IPS DF 4.7 (cell line): ENCODE results near the gene GDI2.
"Not testable (repeated sequence)": the region's sequence is repeated elsewhere in the genome, so short reads cannot be mapped to it uniquely, and the experiment has no call there.

Source experiments
- DNase-seq: peaks from one replicate; pipeline ENCODE4 v3.0.0-alpha.2; 2013; ENCODE audit warnings: low spot score; ENCODE audit errors: extremely low read depth

The GDI2 gene

DNA sequence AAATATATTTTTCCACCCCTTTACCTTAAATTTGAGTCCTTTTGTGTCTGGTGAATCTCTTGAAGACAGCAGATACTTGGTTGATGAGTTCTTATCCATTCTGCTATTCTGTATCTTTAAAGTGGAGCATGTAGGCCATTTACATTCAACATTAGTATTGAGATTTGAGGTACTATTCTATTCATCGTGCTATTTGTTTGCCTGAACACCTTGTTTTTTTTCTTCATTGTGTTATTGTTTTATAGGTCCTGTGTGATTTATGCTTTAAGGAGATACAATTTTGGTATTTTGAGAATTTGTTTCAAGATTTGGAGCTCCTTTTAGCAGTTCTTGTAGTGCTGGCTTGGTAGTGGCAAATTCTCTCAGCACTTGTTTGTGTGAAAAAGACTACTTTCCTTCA, 29.9 kb downstream of the GDI2 start:
- DNase-seq, result no peak

DNA sequence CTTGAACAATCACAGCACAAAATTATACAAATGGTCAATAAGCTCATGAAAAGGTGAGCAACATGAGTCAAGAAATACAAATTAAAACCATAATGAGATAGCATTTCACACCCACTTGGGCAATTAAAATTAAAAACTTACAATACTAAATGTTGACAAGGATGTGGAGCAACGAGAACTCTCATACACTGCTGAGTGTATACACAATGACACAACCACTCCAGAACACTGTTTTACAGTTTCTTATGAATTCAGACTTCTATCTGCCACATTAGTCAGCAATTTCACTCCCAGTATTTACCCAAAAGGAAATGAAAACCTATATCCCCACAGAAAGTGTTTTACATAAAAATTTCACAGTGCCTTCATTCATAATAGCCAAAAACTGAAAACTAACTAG, 31.1 kb downstream of the GDI2 start:
- DNase-seq, result no peak

DNA sequence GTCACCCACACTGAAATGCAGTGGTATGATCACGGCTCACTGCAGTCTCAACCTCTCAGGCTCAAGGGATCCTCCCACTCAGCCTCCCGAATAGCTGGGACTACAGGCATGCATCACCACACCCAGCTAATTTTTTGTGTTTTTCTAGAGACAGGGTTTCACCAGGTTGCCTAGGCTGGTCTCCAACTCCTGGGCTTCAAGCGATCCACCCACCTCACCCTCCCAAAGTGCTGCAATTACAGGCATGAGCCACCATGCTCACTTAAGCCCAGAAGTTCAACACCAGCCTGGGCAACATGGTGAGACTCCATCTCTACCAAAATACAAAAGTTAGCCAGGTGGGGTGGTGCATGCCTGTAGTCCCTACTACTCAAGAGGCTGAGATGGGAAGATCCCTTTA, 33.5 kb downstream of the GDI2 start:
- DNase-seq, result no peak

DNA sequence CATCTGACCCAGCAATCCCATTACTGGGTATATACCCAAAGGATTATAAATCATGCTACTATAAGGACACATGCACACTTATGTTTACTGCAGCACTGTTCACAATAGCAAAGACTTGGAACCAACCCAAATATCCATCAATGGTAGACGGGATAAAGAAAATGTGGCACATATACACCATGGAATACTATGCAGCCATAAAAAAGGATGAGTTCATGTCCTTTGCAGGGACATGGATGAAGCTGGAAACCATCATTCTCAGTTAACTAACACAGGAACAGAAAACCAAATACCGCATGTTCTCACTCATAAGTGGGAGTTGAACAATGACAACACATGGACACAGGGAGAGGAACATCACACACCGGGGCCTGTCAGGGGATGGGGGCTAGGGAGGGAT, 35.5 kb downstream of the GDI2 start:
- DNase-seq, result not testable (repeated sequence)

DNA sequence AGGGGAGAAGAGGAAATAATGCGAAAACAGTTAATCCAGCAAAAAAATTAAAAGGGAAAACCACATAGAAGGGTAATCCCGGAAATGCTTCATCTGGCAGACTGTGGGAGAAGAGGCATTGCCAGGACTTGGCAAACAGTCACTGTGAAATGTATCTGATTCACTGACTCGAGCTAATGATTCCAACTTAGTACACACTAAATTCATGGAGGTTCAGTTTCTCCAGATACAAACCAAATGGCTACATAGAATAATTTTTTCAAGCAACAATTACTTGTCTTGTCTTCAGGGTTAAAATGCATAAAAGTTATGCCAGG, 36.4 kb downstream of the GDI2 start:
- no peak for DNase-seq

DNA sequence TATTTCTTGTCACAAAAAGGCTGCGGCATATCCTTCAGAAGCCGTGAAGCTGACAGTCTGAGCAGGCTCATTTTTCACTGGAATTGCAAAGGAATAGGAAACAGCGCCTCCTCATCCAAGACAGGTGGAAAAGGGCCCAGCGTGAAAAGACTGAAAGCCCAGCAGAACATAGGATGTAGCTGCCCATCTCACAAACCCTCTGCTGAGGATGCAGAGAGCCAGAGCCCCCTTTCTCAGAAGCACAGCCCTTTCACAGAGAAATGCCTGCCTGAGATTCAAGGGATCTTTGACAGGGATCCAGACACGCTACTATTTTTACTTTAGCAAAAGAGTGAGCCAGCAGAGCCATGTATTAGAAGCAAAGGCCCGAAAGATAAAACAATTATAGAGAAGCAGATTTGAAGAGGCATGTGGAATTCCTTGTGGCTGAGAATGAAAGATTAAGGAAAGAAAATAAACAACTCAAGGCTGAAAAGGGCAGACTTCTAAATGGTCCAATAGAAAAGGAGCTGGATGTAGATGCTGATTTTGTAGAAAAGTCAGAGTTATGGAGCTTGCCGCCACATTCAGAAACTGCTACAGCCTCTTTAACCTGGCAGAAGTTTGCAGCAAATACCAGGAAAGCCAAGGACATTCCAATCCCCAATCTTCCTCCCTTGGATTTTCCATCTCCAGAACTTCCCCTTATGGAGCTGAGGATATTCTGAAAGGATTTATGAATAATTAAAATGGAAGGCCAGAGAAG, 36.9 kb downstream of the GDI2 start:
- no peak for DNase-seq

DNA sequence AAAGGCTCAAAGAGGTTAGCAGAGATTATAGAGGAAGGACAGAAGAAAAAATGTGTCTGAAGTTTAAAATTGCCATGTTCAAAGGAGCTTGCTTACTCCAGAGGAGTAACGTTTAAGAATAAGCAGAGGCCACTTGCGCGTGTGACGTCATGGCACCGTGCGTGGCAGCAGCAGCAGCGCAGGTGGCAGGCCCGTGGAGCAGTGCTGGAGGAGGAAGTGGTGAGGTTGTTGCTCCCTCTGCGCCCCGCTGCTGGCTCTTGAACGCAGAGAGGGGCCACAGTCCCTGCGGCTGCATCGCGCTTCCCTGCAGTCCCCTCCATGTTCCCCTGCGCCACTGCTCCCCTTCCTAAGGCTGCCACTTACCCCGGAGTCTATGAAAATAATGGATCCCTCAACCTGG, 37.5 kb downstream of the GDI2 start:
- no peak for DNase-seq

DNA sequence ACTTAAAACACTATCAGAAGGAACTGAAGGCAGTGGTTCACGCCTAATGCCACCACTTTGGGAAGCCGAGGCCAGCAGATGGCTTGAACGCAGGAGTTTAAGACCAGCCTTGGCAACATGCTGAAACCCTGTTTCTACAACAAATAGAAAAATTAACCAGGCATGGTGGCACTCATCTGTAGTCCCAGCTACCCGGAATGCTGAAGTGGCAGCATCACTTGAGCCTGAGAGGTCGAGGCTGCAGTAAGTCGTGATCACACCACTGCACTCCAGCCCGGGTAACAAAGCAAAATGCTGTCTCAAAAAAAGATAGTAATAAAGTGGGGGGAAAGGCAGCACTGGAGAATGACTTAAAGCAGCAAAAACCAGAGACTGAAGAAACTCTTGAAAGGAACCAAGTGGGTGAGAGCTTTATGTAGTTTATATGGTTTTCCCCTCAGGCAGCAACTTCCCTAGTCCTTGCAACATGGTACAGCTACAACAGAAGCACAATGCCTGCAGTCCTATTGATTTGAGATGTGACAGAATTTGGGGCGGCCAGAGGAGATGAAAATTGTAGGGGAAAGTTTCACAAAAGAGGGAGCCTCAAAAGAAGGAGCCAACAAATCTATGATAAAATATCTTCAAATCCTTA, 38.1 kb downstream of the GDI2 start:
- DNase-seq, result no peak

DNA sequence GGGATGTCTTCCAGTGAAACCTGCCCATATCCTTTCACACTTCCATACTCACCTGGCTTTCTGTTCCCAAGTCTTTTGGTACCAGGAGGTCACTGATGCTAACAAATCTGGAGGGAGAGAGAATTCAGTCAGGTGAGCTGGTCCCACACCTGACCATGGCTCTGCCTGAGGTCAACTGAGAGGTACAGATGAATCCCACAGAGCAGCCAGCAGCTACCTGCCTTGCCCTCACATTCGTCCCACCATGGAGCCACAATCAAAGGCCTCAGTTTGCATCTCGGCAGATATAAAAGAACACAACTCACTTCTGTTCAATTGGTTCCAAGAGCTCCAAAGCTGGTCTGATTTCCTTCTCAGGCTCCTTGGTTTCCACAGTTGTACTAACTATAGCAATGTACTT, 47.0 kb downstream of the GDI2 start:
- DNase-seq, result no peak

DNA sequence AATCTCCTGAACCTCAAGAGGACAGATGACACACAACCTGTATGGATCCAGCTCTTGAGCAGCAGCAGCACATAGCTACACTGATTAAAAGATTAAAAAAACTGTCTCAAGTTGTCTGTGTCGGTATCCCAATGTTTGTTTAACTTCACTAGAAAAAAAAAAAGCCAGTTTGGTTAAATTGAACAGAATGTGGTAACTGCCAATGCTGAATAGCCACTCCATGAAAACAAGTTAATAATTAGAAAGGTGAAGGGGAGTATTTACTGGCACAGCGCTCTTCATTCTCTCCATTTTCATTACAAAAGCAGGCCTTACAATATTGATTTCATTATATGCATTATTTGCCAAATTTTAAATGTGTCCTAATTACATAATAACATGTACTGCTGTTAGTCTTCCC, 47.6 kb downstream of the GDI2 start:
- DNase-seq, result no peak

DNA sequence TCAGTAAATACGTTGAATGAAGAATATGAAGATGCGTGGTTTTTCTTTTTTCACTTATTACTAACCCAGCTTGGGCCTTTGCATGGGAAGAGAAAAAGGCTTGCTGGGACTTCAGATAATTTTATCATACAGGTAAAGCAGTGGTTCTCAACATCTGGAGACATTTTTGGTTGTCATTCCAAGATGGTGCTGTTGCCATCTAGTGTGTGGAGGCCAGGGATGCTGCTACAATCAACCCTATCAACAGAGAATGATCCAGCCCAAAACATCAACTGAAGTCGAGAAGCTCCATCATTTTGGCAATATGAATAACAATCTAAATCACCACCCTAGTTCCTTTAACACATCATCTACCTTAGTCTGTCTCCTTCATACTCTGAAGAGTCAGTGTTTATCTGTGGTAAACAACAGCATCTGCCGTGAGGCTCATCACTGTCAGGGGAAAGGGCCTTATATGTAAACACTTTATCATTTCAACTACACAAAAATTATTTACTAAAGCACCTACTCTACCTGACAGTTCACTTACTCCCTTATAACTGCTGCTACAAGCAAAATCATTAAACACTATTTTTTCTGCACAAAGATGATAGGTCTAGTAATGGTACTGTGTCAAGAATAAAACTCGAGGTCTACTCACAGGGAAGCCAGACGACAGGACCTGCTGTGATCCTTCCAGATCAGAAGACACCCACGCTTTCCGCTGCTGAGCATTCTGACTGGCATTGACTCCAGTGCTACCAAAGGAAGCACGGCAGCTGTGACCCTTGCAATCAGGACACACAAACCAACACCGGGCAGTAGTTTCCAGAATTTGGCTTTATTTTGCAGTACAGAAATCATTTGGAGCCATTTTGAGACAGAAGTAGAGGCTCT, 48.6 kb downstream of the GDI2 start:
- DNase-seq, result no peak

DNA sequence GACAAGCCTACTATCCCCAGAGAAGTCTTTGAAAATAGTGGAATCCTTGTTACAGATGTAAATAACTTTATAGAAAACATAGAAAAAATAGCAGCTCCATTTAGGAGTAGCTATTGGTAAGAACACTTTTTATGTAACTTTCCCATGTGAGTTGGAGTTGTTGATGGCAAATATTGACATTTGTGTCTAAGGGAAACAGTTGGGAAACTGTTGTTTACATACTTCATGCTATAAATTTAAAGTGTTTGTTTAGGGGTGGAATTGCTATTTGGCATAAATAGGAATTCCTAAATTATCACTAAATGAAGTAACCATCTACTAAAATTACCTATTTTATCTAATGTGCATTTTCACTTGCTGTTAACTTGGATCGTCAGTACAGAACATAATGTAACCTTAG, 50.7 kb downstream of the GDI2 start:
- no peak for DNase-seq

DNA sequence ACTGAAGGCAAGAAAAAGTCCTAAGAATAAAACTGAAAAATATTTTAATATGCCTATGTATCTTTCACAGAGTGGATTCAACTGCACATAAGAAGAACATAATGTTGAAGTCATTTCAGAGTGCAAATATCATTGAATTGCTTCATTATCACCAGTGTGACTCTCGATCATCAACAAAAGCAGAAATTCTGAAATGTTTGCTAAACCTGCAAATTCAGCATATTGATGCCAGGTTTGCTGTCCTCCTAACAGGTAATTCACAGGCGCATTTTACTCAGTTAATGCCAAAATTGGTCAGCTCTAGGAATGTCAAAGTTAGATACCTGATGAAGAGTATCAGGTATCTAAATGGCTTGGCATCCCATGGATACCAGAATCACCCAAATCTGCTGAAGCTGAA, 52.0 kb downstream of the GDI2 start:
- DNase-seq, result no peak

DNA sequence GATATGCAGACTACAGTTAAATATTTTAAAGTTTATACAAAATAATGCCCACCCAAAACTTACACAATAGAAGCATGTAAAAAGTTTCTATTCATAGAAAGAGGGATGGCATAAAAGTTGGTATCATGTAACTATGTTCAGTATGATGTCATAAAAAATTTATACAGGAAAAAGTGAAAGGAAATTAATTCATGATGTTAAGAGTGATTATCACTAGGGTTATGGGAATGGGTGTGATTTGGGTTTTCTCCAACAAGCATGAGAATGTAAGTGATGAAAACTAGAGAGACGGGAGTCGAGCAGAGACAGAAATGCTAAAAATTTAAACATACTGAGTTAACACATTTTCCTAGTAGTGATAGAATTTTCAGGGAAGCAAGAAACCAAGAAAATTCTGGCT, 52.7 kb downstream of the GDI2 start:
- no peak for DNase-seq

DNA sequence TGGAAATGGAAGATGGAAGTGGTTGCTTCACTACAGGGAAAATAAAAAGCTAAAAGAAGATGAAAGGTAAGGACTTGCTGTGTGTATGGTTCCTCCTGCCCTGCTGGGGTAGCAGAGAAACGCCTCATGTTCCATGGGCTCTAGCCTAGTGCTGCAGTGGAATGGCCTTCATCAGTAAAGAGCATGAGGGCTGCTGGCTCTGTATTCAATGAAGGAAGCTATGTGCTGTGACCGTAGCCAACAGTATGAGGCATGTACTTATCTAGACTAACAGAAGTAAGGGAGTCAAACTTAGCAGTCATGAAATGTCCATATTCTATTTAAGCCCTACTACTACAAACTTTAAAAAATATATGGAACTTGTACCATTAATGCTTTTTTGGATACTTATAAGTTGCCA, 54.3 kb downstream of the GDI2 start:
- no peak for DNase-seq

DNA sequence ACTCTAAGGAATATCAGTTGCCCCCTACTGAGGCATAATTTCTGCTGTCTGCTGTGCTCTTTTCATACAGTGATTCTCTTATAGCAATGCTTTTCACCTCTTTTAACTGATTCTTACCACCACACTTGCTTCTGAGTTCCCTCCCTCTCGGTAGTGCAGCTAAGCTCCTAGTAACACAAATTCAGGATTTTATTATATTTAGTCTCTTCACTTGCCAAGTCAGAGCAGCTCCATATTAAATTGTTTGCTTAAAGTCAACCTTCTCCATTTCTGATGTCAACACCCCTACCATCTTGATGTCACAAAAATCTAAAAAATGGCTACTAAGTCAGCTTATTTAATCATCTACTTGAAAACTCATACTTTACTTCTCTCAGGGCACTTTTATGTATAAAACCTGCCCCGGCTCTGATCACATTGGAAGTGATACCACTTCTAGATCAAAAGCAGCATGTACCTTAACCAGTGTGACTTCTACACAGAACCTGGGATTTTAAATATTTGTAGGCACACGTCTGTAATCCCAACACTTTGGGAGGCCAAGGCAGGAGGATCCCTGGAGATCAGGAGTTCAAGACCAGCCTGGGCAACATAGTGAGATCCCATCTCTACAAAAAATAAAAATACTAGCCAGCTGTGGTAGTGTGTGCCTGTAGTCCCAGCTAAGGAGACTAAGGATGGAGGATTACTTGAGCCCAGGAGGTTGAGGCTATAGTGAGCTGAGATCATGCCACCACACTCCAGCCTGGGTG, 55.3 kb downstream of the GDI2 start:
- no peak for DNase-seq

DNA sequence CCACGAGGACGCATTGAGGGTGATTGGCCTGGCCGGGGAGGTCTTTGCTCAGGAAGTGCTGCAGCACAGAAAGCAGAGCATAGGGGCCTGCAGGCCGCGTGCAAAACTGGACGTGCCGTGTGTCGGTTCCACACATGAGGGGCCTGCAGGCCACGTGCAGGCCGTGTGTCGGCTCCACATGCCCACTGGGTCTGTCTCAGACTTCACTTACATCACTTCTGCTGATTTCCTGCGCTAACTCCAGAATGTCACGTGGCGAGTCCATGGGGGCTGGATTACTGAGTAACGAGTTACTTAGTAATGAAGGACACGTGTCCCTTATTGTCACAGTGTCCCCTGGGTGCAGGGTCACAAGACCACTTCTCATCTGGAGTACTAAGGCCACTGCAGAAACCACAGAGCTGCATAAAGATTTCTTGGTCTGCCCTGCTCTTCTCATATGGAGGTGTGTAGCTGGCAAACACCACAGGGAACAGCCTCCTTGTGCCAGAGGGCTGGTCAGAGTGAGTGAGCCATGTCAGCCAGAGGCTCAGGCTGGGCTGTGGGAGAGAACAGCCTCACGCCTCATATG, 60.8 kb downstream of the GDI2 start:
- DNase-seq, result no peak

DNA sequence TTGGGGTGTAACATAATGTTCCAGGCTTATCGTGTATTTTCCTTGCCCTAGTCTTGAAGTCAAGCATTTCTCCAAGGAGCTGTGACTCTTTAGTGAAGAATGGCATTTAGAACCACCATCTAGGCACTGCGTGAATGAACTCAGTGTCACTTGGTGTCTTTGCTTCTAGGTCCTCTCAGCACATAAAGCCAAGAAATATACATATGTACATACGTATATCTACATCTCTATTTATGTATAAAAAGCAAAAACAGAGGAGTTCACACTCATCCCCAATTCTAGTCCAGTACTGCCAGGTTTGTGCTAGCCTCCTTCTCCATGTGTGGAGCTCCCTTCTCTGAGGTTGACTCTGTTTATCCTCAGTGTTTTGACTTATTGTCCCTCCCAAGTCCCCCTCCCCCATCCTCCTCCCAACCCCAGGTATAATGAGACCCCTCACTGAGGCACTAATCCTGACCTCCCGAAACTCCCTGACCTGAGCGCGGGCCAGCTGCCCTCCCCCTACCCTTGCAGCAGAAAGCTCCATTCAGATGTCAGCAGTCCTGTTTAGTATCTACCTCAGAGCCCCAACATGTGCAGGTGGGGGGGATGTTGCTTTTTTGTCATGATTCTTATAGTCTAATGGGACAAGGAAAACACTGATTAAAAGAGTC, 61.5 kb downstream of the GDI2 start:
- DNase-seq, result no peak

DNA sequence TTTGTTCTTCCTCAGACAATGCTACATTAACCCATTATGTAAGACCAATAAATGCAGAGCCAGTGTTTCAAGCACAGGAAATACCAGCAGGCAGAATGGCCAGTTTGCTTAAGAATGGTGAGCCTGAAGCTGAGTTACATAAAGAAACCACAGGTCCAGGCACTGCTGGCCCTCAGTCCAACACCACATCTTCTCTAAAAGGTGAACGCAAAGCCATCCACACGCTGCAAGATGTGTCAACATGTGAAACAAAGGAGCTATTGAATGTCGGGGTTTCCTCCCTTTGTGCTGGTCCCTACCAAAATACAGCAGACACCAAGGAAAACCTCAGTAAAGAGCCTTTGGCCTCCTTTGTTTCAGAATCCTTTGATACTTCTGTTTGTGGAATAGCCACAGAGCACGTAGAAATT, 64.8 kb downstream of the GDI2 start:
- DNase-seq, result no peak

DNA sequence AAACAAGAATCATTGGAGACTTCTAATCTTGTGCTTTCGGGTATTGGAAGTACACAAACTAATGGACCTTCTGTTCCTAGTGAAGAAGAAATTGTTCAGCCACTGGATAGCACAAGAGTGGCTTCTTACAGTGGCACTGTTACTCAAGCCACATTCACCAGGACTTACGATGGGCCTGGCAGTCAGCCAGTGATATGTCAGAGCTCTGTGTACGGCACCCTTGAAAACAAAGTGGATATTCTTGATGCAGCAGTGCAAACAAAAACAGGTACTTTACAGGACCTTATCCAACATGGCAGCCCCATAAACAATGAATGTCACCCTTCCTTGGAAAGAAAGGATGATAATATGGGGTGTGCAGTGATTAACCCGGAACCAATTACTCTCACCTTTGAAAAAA, 67.0 kb downstream of the GDI2 start:
- DNase-seq, result no peak

DNA sequence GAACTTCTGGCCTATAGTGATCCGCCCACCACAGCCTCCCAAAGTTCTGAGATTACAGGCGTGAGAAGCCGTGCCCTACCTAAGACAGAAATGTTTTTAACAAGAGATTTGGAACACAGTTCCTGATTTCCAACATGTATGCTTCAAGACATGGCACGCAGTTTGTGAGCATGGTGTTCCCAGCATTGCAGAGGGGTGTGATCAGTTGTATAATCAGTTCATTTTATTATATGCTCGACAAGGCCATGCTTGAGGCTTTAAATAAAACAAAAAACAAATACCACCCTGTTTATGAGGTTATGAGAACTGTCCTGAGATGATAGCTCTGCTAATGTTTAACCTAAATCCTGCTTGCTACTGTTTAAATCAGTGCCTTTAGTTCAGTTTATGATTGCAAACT, 68.4 kb downstream of the GDI2 start:
- DNase-seq, result no peak
